Subcutaneous preadipocyte (primary cell): ENCODE data around the gene TRIM43. TPM values are rescaled to one million over a fixed set of nuclear protein-coding genes. Genes with fewer than 3 reads are reported as not detected.

Experiments used
- small RNA-seq: library from RNA; depleted of rRNA; stranded (forward); fragments of <200 nt; gene quantifications from one replicate; pipeline ENCODE3, GENCODE V24; 2012
- total RNA-seq: library from RNA; depleted of rRNA; stranded (reverse); fragments of >200 nt; gene quantifications from 2 replicates; pipeline ENCODE4 v1.2.3, GENCODE V29; 2012

Gene TRIM43
- not detected in 2 replicates for total RNA-seq

GRCh38 chr2:95591701-95592100 lies at the start of gene TRIM43:
TSS of gene TRIM43 (plus strand) at chr2:95592001. CDS start at chr2:95594024, 2,023 bp downstream.

Small RNA genes lying within 50 kb of the gene (small RNA-seq; reads per million reads assigned to genes)
- gene AC009237.4 (not detected), gene AC009237.7 (not detected)

Other genes starting within 250 kb of the TRIM43 start
- gene FAHD2A, start 189.3 kb upstream of the TRIM43 start, total RNA-seq = 20.6 and 20.7 TPM in 2 replicates
- gene TRIM43B, start 107.2 kb upstream of the TRIM43 start, total RNA-seq = under 0.01 TPM in 1 of 2 replicates, not detected in the other